ENCODE measurements around the gene HK2.

DNA sequence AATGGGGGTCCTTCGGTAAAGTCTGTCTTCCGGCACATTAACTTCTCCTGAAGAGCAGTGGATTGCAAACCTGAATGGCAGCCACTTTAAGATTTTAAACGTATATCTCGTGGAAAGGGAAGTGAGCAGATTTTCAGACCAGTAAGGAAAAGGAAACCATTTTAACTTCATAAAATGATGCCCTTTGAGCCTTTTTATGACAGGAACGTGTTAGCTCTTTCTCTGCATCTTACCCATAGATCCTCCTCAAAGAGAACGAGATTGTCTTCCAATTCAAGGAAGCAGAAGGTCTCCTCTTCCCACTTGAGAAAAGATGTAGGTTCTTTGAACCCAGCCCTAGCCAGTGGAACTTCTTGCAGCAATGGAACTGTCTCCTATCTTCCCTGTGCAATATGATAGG, 35.6 kb downstream of the HK2 start:
- TF ChIP-seq, protein P1, sequence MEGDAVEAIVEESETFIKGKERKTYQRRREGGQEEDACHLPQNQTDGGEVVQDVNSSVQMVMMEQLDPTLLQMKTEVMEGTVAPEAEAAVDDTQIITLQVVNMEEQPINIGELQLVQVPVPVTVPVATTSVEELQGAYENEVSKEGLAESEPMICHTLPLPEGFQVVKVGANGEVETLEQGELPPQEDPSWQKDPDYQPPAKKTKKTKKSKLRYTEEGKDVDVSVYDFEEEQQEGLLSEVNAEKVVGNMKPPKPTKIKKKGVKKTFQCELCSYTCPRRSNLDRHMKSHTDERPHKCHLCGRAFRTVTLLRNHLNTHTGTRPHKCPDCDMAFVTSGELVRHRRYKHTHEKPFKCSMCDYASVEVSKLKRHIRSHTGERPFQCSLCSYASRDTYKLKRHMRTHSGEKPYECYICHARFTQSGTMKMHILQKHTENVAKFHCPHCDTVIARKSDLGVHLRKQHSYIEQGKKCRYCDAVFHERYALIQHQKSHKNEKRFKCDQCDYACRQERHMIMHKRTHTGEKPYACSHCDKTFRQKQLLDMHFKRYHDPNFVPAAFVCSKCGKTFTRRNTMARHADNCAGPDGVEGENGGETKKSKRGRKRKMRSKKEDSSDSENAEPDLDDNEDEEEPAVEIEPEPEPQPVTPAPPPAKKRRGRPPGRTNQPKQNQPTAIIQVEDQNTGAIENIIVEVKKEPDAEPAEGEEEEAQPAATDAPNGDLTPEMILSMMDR (conservative IDR thresholded peaks at IDR 0.05; ENCODE audit: low read depth, low read length), result no peak
- no peak for TF ChIP-seq EZH2 (IDR thresholded peaks at IDR 0.05; ENCODE audit: low read length, unreplicated experiment)
